Lung (tissue), 12 donors: ENCODE results near the gene REXO4. TPM values are rescaled to one million over a fixed set of nuclear protein-coding genes. Genes with fewer than 3 reads are reported as not detected.

Experiments
- ATAC-seq: fragments of 200-7000 bp; cut with Tn5 transposase; one replicate; pipeline ENCODE4 v1.9.1; 2020; ENCODE audit warnings: moderate number of reproducible peaks; ENCODE audit not compliant: insufficient read depth, low FRiP score
- DNase-seq, 3 donors: peaks; one replicate each; pipeline ENCODE4 v3.0.0-alpha.2; 2013 to 2017
- H3K27ac ChIP-seq, 2 donors: one replicate each; pipeline ENCODE4 v1.5.1; 2013; ENCODE audit warnings: mild to moderate bottlenecking in 2 of 2, moderate library complexity in 2 of 2, control low read depth in 1 of 2, inconsistent platforms in 1 of 2, low read depth in 1 of 2, low read length in 1 of 2
- H3K27me3 ChIP-seq, 3 donors: one replicate each; pipeline ENCODE4 v1.5.1; 2013; ENCODE audit warnings: low read length in 2 of 3; ENCODE audit not compliant: control insufficient read depth in 3 of 3, insufficient read depth in 3 of 3
- H3K36me3 ChIP-seq, 4 donors: one replicate each; pipeline ENCODE4 v1.5.1; 2013; ENCODE audit warnings: low read length in 4 of 4, mild to moderate bottlenecking in 1 of 4, moderate library complexity in 1 of 4; ENCODE audit not compliant: control insufficient read depth in 4 of 4, insufficient read depth in 4 of 4
- H3K4me1 ChIP-seq, 5 donors: one replicate each; pipeline ENCODE4 v1.5.1; 2013; ENCODE audit warnings: low read length in 5 of 5, mild to moderate bottlenecking in 2 of 5, moderate library complexity in 1 of 5; ENCODE audit not compliant: control insufficient read depth in 5 of 5, insufficient read depth in 5 of 5
- H3K4me3 ChIP-seq: one replicate; pipeline ENCODE4 v1.5.1; 2013; ENCODE audit warnings: mild to moderate bottlenecking, control low read depth, moderate library complexity
- H3K9ac ChIP-seq, 2 donors: one replicate each; pipeline ENCODE4 v1.5.1; 2013; ENCODE audit warnings: low read length in 2 of 2, control low read depth in 1 of 2; ENCODE audit not compliant: insufficient read depth in 1 of 2
- H3K9me3 ChIP-seq, 4 donors: one replicate each; pipeline ENCODE4 v1.5.1; 2013; ENCODE audit warnings: low read length in 3 of 4, mild to moderate bottlenecking in 1 of 4, moderate library complexity in 1 of 4; ENCODE audit not compliant: control insufficient read depth in 4 of 4, insufficient read depth in 3 of 4
- CTCF ChIP-seq: IDR thresholded peaks from 2 replicates; pipeline ENCODE4 v1.5.1; 2012; ENCODE audit warnings: mild to moderate bottlenecking; ENCODE audit errors: control extremely low read depth, extremely low read depth
- WGBS, 2 donors: extraction: QIAGEN DNeasy Blood & Tissue Kit; methylation state at CpG; one replicate each; pipeline ENCODE4 v1.1.7; 2013; 5-methylcytosine and 5-hydroxymethylcytosine counted together
- polyA plus RNA-seq, 2 donors: library from polyadenylated mRNA; stranded (reverse); fragments of 200-250 nt; gene quantifications; one replicate each; pipeline ENCODE4 v1.2.1, GENCODE V29; 2013
- total RNA-seq, 2 donors: library from RNA; depleted of rRNA in 1 of 2; stranded (reverse); fragments of >200 nt in 1 of 2; gene quantifications; one replicate each; pipeline ENCODE4 v1.2.1, GENCODE V29; 2014 to 2021
- donor health status: control.
- donor health status: control.
- donor health status: Bipolar disorder and iron deficiency.
- donor health status: healthy.
- donor health status: DM: yes; HTN: yes; CAD: no.

Gene REXO4
- total and polyA plus RNA-seq, 4 donors: 14.6 to 20.4 (median 19.9) TPM

DNA sequence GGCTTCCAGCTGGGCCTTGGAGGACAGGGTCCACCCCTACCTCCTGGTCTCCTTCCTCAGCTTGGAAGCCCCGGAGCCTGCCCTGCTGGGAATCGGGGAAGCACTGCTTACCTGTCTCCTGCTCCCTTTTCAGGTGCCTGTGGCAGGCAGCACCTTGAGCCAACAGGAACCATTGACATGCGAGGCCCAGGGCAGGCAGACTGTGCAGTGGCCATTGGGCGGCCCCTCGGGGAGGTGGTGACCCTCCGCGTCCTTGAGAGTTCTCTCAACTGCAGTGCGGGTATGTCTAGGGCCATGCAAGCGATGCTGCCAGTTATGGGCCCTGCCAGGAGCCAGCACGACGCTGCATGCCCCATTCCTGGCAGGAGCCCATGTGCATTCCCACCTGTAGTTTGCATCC is 38.1 kb upstream of the REXO4 start:
- no peak for TF ChIP-seq CTCF
- WGBS, 2 donors: 91 to 96% methylated on average over 11 of the region's 11 CpGs
- H3K4me1 ChIP-seq: peaks cover 0 to 20% (median 3%) of the 10 kb centered on the region in 5 donors
- H3K27ac ChIP-seq: no peak overlapping the region
- H3K36me3 ChIP-seq: no peaks in the 10 kb centered on the region
- DNase-seq: no peak
- H3K9me3 ChIP-seq: no peaks in the 10 kb centered on the region
- no peak overlapping the region for H3K9ac ChIP-seq
- H3K27me3 ChIP-seq: no peaks in the 10 kb centered on the region
- no peak overlapping the region for H3K4me3 ChIP-seq
- ATAC-seq: no peak

DNA sequence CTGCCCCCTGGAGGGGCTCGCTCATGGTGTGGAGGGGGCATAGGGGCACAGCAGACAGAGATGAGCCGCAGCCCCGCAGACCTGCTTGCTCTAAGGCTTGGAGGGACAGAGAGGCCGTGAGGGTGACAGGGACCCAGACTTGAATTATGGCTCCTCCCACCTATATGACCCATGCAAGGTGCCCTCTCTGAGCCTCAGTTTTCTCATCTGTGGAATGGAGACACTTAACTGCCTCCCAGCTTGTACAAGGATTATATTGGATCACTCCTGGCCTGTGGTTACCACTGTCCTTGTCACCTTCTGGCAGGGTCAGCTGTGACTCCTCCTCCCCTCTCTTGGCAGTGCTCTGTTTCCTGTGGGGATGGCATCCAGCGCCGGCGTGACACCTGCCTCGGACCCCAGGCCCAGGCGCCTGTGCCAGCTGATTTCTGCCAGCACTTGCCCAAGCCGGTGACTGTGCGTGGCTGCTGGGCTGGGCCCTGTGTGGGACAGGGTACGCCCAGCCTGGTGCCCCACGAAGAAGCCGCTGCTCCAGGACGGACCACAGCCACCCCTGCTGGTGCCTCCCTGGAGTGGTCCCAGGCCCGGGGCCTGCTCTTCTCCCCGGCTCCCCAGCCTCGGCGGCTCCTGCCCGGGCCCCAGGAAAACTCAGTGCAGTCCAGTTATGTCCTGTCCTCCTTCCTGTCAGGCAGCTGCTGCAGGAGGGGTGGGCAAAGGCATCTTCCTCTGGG is 37.3 kb upstream of the REXO4 start:
- ATAC-seq: no peak
- no peak overlapping the region for H3K27ac ChIP-seq
- no peak for DNase-seq
- H3K36me3 ChIP-seq: no peaks in the 10 kb centered on the region
- H3K4me3 ChIP-seq: no peak overlapping the region
- WGBS, 2 donors: 94 to 96% methylated on average over 20 of the region's 20 CpGs
- TF ChIP-seq CTCF: no peak
- peaks cover 0 to 15% (median 0%) of the 10 kb centered on the region in 5 donors for H3K4me1 ChIP-seq
- H3K9ac ChIP-seq: no peak overlapping the region
- H3K27me3 ChIP-seq: no peaks in the 10 kb centered on the region
- H3K9me3 ChIP-seq: no peaks in the 10 kb centered on the region

DNA sequence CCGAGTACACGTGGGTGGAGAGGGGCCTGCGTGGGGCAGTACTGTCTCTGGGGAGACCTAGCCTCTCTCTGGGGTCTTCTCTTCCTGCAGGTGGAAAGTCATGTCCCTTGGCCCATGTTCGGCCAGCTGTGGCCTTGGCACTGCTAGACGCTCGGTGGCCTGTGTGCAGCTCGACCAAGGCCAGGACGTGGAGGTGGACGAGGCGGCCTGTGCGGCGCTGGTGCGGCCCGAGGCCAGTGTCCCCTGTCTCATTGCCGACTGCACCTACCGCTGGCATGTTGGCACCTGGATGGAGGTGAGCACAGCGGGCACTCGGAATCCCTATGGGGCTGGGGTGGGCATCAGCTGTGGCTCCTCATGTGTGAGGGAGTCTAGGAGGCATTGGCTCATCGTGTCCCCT is 36.5 kb upstream of the REXO4 start:
- no peak for DNase-seq
- Histone ChIP-seq H3K4me1 (peaks cover 0 to 14% (median 0%) of the 10 kb centered on the region in 5 donors), H3K27me3 (no peaks in the 10 kb centered on the region), H3K9me3 (no peaks in the 10 kb centered on the region), H3K36me3 (no peaks in the 10 kb centered on the region), H3K4me3 (no peak overlapping the region), H3K9ac (no peak overlapping the region), H3K27ac (no peak overlapping the region)
- no peak for ATAC-seq
- TF ChIP-seq CTCF: no peak
- WGBS, 2 donors: 92 to 94% methylated on average over 19 of the region's 19 CpGs
